ENCODE results near the gene ASAP3. TPM values are rescaled to one million over a fixed set of nuclear protein-coding genes. Genes with fewer than 3 reads are reported as not detected.
A peak's percentile ranks its signal among the peaks of the same experiment; 100 is the strongest.

The ASAP3 gene
- total RNA-seq, 1 donor from 2014 or later = 36.4 TPM

- Mint-ChIP-seq H3K36me3 (ENCODE audit: low read depth, unreplicated experiment) (peaks cover 3% of the 10 kb centered on the region), H3K27ac (ENCODE audit: unreplicated experiment) (no peak overlapping the region), H3K4me3 (ENCODE audit: unreplicated experiment) (no peak overlapping the region), H3K4me1 (ENCODE audit: unreplicated experiment) (peaks cover 11% of the 10 kb centered on the region), H3K27me3 (ENCODE audit: unreplicated experiment) (peaks cover 5% of the 10 kb centered on the region), H3K9me3 (ENCODE audit: unreplicated experiment) (no peaks in the 10 kb centered on the region)
- no peak for DNase-seq (ENCODE audit: low spot score)
- TF ChIP-seq, protein P1, sequence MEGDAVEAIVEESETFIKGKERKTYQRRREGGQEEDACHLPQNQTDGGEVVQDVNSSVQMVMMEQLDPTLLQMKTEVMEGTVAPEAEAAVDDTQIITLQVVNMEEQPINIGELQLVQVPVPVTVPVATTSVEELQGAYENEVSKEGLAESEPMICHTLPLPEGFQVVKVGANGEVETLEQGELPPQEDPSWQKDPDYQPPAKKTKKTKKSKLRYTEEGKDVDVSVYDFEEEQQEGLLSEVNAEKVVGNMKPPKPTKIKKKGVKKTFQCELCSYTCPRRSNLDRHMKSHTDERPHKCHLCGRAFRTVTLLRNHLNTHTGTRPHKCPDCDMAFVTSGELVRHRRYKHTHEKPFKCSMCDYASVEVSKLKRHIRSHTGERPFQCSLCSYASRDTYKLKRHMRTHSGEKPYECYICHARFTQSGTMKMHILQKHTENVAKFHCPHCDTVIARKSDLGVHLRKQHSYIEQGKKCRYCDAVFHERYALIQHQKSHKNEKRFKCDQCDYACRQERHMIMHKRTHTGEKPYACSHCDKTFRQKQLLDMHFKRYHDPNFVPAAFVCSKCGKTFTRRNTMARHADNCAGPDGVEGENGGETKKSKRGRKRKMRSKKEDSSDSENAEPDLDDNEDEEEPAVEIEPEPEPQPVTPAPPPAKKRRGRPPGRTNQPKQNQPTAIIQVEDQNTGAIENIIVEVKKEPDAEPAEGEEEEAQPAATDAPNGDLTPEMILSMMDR (IDR thresholded peaks at IDR 0.05; ENCODE audit: unreplicated experiment) = no peak
These were observed 80.6 kb downstream of the ASAP3 start for GRCh38 chr1:23403355-23403734.

DNA sequence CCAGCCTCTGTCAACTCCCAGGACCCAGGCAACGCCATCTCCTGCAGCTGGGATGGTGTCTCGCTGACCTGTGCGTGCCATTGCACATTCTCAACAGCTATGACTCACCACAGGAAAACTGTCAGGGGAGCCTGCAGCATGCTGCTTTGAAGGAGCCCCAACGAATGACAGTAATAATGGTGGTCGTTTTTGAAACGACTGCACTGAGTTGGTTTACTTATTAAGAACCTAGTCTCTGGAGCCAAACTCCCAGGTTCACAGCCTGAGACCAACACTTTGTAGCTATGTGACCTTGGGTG is 81.0 kb downstream of the ASAP3 start:
- Mint-ChIP-seq H3K9me3 (ENCODE audit: unreplicated experiment) (no peaks in the 10 kb centered on the region), H3K27ac (ENCODE audit: unreplicated experiment) (no peak overlapping the region), H3K4me1 (ENCODE audit: unreplicated experiment) (peaks cover 11% of the 10 kb centered on the region), H3K4me3 (ENCODE audit: unreplicated experiment) (no peak overlapping the region), H3K36me3 (ENCODE audit: low read depth, unreplicated experiment) (peaks cover 3% of the 10 kb centered on the region), H3K27me3 (ENCODE audit: unreplicated experiment) (peaks cover 7% of the 10 kb centered on the region)
- TF ChIP-seq, protein P1 (IDR thresholded peaks at IDR 0.05; ENCODE audit: unreplicated experiment) = no peak
- DNase-seq (ENCODE audit: low spot score) = no peak

DNA sequence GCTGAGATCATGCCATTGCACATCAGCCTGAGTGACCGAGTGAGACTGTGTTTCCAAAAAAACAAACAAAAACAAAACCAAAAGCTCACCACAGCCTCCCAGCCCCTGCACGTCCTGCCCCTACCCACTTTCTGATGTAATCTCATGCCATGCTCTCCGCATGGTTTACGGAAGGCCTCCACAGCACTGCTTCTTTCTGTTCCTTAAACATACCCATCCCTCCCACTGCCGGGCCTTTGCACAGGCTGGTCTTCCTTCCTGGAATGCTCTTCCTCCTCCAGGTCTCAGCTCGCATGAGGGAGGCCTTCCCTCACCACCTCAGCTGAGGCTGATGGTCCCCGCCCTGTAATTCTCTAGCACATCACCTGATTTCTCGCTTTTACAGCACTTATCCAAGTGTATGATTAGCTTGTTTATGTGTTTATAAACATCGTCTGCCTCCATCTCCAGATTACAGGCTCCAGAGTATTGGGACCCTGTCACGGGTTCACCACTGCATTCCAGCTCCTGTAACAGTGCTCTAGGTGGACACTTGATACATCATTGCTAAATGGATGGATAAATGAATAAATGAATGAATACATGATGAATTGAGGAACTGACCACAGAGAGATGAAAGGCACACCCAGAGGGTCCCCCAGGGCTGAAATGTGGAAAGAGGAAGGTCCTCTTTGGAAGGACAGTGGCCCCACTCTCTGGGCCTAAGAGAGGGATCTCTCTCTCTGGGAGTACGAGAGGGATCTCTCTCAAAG is 81.5 kb downstream of the ASAP3 start:
- H3K27me3 Mint-ChIP-seq (ENCODE audit: unreplicated experiment) = peaks cover 12% of the 10 kb centered on the region
- peaks cover 11% of the 10 kb centered on the region for H3K4me1 Mint-ChIP-seq (ENCODE audit: unreplicated experiment)
- H3K27ac Mint-ChIP-seq (ENCODE audit: unreplicated experiment) = no peak overlapping the region

GRCh38 chr1:23401313-23401712 is 82.7 kb downstream of the ASAP3 start:
- no peak overlapping the region for H3K27ac Mint-ChIP-seq (ENCODE audit: unreplicated experiment)
- no peaks in the 10 kb centered on the region for H3K9me3 Mint-ChIP-seq (ENCODE audit: unreplicated experiment)
- H3K4me1 Mint-ChIP-seq (ENCODE audit: unreplicated experiment) = peaks cover 11% of the 10 kb centered on the region
- peaks cover 8% of the 10 kb centered on the region for H3K36me3 Mint-ChIP-seq (ENCODE audit: low read depth, unreplicated experiment)
- H3K27me3 Mint-ChIP-seq (ENCODE audit: unreplicated experiment) = peaks cover 12% of the 10 kb centered on the region
- TF ChIP-seq, protein P1 (IDR thresholded peaks at IDR 0.05; ENCODE audit: unreplicated experiment) = no peak
- H3K4me3 Mint-ChIP-seq (ENCODE audit: unreplicated experiment) = no peak overlapping the region
- DNase-seq (ENCODE audit: low spot score) = no peak

More for the DNA sequence above, 81.5 kb downstream of the ASAP3 start:
- DNase-seq (ENCODE audit: low spot score) = no peak
- H3K36me3 Mint-ChIP-seq (ENCODE audit: low read depth, unreplicated experiment) = peaks cover 3% of the 10 kb centered on the region
- H3K4me3 Mint-ChIP-seq (ENCODE audit: unreplicated experiment) = peak overlapping the region; percentile 19
- TF ChIP-seq, protein P1 (IDR thresholded peaks at IDR 0.05; ENCODE audit: unreplicated experiment) = no peak
- H3K9me3 Mint-ChIP-seq (ENCODE audit: unreplicated experiment) = no peaks in the 10 kb centered on the region

- TF ChIP-seq, protein P1 (IDR thresholded peaks at IDR 0.05; ENCODE audit: unreplicated experiment) = no peak
- Mint-ChIP-seq H3K9me3 (ENCODE audit: unreplicated experiment) (no peaks in the 10 kb centered on the region), H3K36me3 (ENCODE audit: low read depth, unreplicated experiment) (peaks cover 8% of the 10 kb centered on the region), H3K27ac (ENCODE audit: unreplicated experiment) (no peak overlapping the region), H3K4me1 (ENCODE audit: unreplicated experiment) (peaks cover 13% of the 10 kb centered on the region), H3K4me3 (ENCODE audit: unreplicated experiment) (peak overlapping the region; percentile 65), H3K27me3 (ENCODE audit: unreplicated experiment) (peaks cover 12% of the 10 kb centered on the region)
- DNase-seq (ENCODE audit: low spot score) = no peak
These were observed 83.5 kb downstream of the ASAP3 start for GRCh38 chr1:23400324-23401114.

Data from endothelial cell (in vitro differentiated cells).